Calu3 (cell line): ENCODE measurements around the gene DOCK9. TPM values are rescaled to one million over a fixed set of nuclear protein-coding genes. Genes with fewer than 3 reads are reported as not detected.

Source experiments
- BruUV-seq: library from RNA; stranded (reverse); fragments of 400-500 nt; replicated peaks from 2 replicates; lab custom pipeline; 2021; lab: Mats Ljungman, UMichigan
- CTCF ChIA-PET: fragments of 300-600 bp; sonication (Branson Sonifier 250); formaldehyde crosslinking; loops from one replicate; lab custom pipeline; 2022; ENCODE audit warnings: antibody characterized with exemption; lab: Charles Lee
- DNase-seq: peaks from one replicate; pipeline ENCODE4 v3.0.0; 2022
- H3K27ac Mint-ChIP-seq: one replicate; pipeline ENCODE4 v1.8.0; 2022; ENCODE audit warnings: mixed read lengths; ENCODE audit not compliant: unreplicated experiment
- H3K27me3 Mint-ChIP-seq: one replicate; pipeline ENCODE4 v1.8.0; 2022; ENCODE audit warnings: mixed read lengths; ENCODE audit not compliant: unreplicated experiment
- H3K36me3 Mint-ChIP-seq: one replicate; pipeline ENCODE4 v1.8.0; 2022; ENCODE audit warnings: mild to moderate bottlenecking, moderate library complexity, mixed read lengths; ENCODE audit not compliant: insufficient read depth, unreplicated experiment
- H3K4me1 Mint-ChIP-seq: one replicate; pipeline ENCODE4 v1.8.0; 2022; ENCODE audit warnings: mild to moderate bottlenecking, low read depth, mixed read lengths; ENCODE audit not compliant: unreplicated experiment
- H3K4me3 Mint-ChIP-seq: one replicate; pipeline ENCODE4 v1.8.0; 2022; ENCODE audit warnings: mild to moderate bottlenecking, low read depth, moderate library complexity, mixed read lengths; ENCODE audit not compliant: unreplicated experiment
- H3K9me3 Mint-ChIP-seq: one replicate; pipeline ENCODE4 v1.8.0; 2022; ENCODE audit warnings: low read depth, mixed read lengths; ENCODE audit not compliant: unreplicated experiment
- intact Hi-C: fragments of 100-400 bp; cut with micrococcal nuclease; formaldehyde crosslinking; loops from one replicate; pipeline ENCODE4 v1.10.0; 2022; ENCODE audit not compliant: unreplicated experiment
- total RNA-seq: library from RNA; stranded (reverse); gene quantifications from 2 replicates; pipeline ENCODE4 v1.2.3, GENCODE V29; 2022
- TF ChIP-seq, protein P1 (sequence below): fragments of 200-600 bp; IDR thresholded peaks from one replicate; pipeline ENCODE4 v1.8.0; 2022; ENCODE audit warnings: antibody characterized with exemption; ENCODE audit not compliant: unreplicated experiment

The DOCK9 gene
- total RNA-seq, 1 experiment from 2014 or later = 26.2 TPM

DNA sequence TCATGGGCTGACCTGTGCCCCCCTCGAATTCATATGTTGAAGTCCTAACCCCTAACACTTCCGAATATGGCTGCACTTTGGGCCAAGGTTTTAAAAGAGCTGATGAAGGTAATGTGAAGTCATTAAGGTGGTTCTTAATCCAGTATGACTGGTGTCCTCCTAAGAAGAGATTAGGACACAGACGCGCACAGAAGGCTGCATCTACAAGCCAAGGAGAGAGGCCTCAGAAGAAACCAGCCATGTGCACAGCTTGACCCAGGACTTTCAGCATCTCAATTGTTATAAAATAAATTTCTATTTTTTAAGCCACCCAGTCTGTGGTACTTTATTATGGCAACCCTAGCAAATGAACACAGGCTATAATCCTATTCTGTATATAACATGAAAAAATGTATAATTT, 99.9 kb downstream of the DOCK9 start:
- no peaks in the 10 kb centered on the region for H3K27me3 Mint-ChIP-seq
- no peaks in the 10 kb centered on the region for H3K9me3 Mint-ChIP-seq
- H3K36me3 Mint-ChIP-seq = peaks cover 13% of the 10 kb centered on the region
- no TSS peak for BruUV-seq
- H3K4me1 Mint-ChIP-seq = no peaks in the 10 kb centered on the region
- intact Hi-C loops = no loop called here
- no peak overlapping the region for H3K4me3 Mint-ChIP-seq
- no peak for DNase-seq
- CTCF ChIA-PET = no interaction called here
- no peak overlapping the region for H3K27ac Mint-ChIP-seq
- TF ChIP-seq, protein P1, sequence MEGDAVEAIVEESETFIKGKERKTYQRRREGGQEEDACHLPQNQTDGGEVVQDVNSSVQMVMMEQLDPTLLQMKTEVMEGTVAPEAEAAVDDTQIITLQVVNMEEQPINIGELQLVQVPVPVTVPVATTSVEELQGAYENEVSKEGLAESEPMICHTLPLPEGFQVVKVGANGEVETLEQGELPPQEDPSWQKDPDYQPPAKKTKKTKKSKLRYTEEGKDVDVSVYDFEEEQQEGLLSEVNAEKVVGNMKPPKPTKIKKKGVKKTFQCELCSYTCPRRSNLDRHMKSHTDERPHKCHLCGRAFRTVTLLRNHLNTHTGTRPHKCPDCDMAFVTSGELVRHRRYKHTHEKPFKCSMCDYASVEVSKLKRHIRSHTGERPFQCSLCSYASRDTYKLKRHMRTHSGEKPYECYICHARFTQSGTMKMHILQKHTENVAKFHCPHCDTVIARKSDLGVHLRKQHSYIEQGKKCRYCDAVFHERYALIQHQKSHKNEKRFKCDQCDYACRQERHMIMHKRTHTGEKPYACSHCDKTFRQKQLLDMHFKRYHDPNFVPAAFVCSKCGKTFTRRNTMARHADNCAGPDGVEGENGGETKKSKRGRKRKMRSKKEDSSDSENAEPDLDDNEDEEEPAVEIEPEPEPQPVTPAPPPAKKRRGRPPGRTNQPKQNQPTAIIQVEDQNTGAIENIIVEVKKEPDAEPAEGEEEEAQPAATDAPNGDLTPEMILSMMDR = no peak

DNA sequence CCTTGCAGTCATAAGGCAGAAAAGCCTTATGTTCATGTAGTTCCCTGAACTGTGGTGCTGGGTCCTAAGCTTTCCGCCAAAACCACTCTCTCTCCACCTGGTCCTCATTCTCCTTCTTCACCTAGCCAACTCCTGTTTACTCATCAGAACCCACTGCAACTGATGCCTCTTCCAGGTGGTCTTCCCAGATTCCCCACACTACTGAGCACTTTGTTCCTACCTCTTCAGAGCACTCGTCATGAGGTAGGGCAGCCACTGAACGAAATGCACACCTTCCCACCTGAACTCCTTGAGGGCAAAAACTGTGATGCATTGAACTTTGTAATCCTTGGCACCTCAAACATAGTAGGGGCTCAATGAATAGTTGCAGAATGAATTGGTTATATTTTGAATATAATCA, 100.4 kb downstream of the DOCK9 start:
- Mint-ChIP-seq H3K4me1 (no peaks in the 10 kb centered on the region), H3K4me3 (no peak overlapping the region), H3K27ac (no peak overlapping the region), H3K27me3 (no peaks in the 10 kb centered on the region), H3K9me3 (no peaks in the 10 kb centered on the region), H3K36me3 (peaks cover 15% of the 10 kb centered on the region)
- DNase-seq = no peak
- TF ChIP-seq, protein P1 = no peak
- no TSS peak for BruUV-seq
- CTCF ChIA-PET = no interaction called here
- intact Hi-C loops = no loop called here

DNA sequence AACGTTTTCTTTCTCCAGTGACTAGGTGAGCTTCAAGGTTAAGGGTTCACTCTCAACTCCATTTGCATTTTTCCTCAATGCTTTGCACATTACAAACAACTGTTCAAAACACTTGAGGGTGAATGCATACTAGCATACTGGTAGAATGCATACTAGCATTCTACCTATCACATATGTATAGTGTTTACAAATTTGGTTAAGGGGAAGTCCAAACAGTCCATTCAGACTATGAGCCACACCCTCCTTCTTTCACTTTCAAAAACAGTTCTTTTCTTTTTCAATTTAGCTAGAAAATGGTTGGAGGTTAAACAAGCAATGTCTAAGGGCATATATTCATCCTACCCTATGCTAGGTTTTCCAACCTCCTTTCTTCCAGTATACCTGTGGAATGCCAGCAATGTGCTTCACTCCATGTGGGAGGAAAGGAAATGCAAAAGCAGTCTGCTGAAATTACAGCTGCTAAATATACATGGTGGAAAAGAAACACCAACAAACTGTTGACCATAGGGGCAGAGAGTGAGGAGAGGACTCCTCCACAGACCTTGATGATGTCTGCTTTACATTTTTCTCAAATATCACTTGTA, 102.6 kb downstream of the DOCK9 start:
- CTCF ChIA-PET = no interaction called here
- Mint-ChIP-seq H3K4me3 (no peak overlapping the region), H3K4me1 (no peaks in the 10 kb centered on the region), H3K36me3 (peaks cover 15% of the 10 kb centered on the region), H3K27ac (no peak overlapping the region), H3K9me3 (no peaks in the 10 kb centered on the region), H3K27me3 (no peaks in the 10 kb centered on the region)
- TF ChIP-seq, protein P1 = no peak
- BruUV-seq = no TSS peak
- DNase-seq = no peak
- intact Hi-C loops = no loop called here

DNA sequence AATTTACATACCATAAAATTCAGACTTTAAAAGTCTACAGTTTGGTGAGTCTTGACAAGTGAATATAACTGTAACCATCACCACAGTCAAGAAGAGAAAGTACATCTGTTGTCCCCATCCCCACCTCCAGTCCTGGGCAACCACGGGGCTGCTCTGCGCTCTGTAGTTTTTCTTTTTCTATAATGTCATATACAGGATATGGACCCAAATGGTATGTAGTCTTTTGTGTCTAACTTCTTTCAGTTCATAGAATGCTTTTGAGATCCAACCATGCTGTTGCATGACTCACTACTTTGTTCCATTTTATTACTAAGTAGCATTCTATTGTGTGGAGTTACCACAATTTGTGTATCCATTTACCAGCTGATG, 103.9 kb downstream of the DOCK9 start:
- Mint-ChIP-seq H3K9me3 (no peaks in the 10 kb centered on the region), H3K27me3 (no peaks in the 10 kb centered on the region), H3K4me1 (no peaks in the 10 kb centered on the region)

More for the DNA sequence above, 103.9 kb downstream of the DOCK9 start:
- TF ChIP-seq, protein P1 = no peak
- Mint-ChIP-seq H3K27ac (no peak overlapping the region), H3K36me3 (peaks cover 15% of the 10 kb centered on the region), H3K4me3 (no peak overlapping the region)
- BruUV-seq = no TSS peak
- CTCF ChIA-PET = no interaction called here
- DNase-seq = no peak
- intact Hi-C loops = no loop called here
